OCI-LY7 (cell line): Measurements from ENCODE around the gene ANO2. TPM values are rescaled to one million over a fixed set of nuclear protein-coding genes. Genes with fewer than 3 reads are reported as not detected.

Experiments used
- BruUV-seq: library from RNA; stranded (reverse); fragments of 400-500 nt; replicated peaks from 2 replicates; lab custom pipeline; 2021; lab: Mats Ljungman, UMichigan
- CTCF ChIA-PET: fragments of 300-600 bp; sonication (Branson Sonifier 250); formaldehyde crosslinking; loops from one replicate; lab custom pipeline; 2022; ENCODE audit warnings: antibody characterized with exemption; ENCODE audit not compliant: unreplicated experiment; lab: Charles Lee
- POLR2A ChIA-PET: fragments of 300-600 bp; sonication (Branson Sonifier 250); formaldehyde crosslinking; loops from one replicate; lab custom pipeline; 2022; ENCODE audit warnings: antibody characterized with exemption; lab: Charles Lee
- DNase-seq: peaks from one replicate; pipeline ENCODE4 v3.0.0-alpha.2; 2015; ENCODE audit warnings: low spot score
- H2AFZ ChIP-seq: fragments of 200-600 bp; sonication (generic), shearing (Covaris generic); 2 replicates; pipeline ENCODE4 v1.6.1; 2014; ENCODE audit warnings: mild to moderate bottlenecking, antibody characterized with exemption, low read length, moderate library complexity
- H3K27ac ChIP-seq: fragments of 200-600 bp; sonication (generic); 2 replicates; pipeline ENCODE4 v1.5.1; 2014; ENCODE audit warnings: mixed run types, low read depth, mild to moderate bottlenecking, moderate library complexity, low read length, inconsistent platforms; ENCODE audit not compliant: poor library complexity, severe bottlenecking
- H3K36me3 ChIP-seq: fragments of 200-600 bp; sonication (generic); 2 replicates; pipeline ENCODE4 v1.6.1; 2014; ENCODE audit warnings: mild to moderate bottlenecking, antibody characterized with exemption, low read length, moderate library complexity, mixed read lengths; ENCODE audit not compliant: insufficient read depth
- H3K4me1 ChIP-seq: fragments of 200-600 bp; sonication (generic); 2 replicates; pipeline ENCODE4 v1.5.1; 2014; ENCODE audit warnings: mild to moderate bottlenecking, low read length; ENCODE audit not compliant: insufficient read depth, poor library complexity, severe bottlenecking
- H3K4me2 ChIP-seq: fragments of 200-600 bp; sonication (generic); 2 replicates; pipeline ENCODE4 v1.6.1; 2014; ENCODE audit warnings: mild to moderate bottlenecking, low read length
- H3K4me3 ChIP-seq: fragments of 200-600 bp; sonication (generic); 2 replicates; pipeline ENCODE4 v1.5.1; 2014; ENCODE audit warnings: mild to moderate bottlenecking, low read depth, low read length; ENCODE audit not compliant: poor library complexity, severe bottlenecking
- H3K79me2 ChIP-seq: fragments of 200-600 bp; sonication (generic); 2 replicates; pipeline ENCODE4 v1.6.1; 2016; ENCODE audit warnings: low read depth, mild to moderate bottlenecking, low read length, moderate library complexity, mixed read lengths; ENCODE audit not compliant: insufficient read depth
- H3K9me2 ChIP-seq: fragments of 200-600 bp; sonication (generic); 2 replicates; pipeline ENCODE4 v1.6.1; 2016; ENCODE audit warnings: mild to moderate bottlenecking, low read length, mixed read lengths; ENCODE audit not compliant: insufficient read depth
- H3K9me3 ChIP-seq: fragments of 200-600 bp; sonication (generic); 2 replicates; pipeline ENCODE4 v1.6.1; 2014; ENCODE audit warnings: mild to moderate bottlenecking, mixed run types, low read length, mixed read lengths
- H4K20me1 ChIP-seq: fragments of 200-600 bp; sonication (generic); 2 replicates; pipeline ENCODE4 v1.6.1; 2014; ENCODE audit warnings: mild to moderate bottlenecking, antibody characterized with exemption, low read length, moderate library complexity, mixed read lengths; ENCODE audit not compliant: insufficient read depth
- CTCF ChIP-seq: fragments of 200-600 bp; sonication (generic); conservative IDR thresholded peaks from 2 replicates; pipeline ENCODE4 v1.5.1; 2014; ENCODE audit warnings: mild to moderate bottlenecking, antibody characterized with exemption, low read length, moderate library complexity, mixed read lengths
- EZH2phosphoT487 ChIP-seq: fragments of 200-600 bp; sonication (generic); IDR thresholded peaks from 2 replicates; pipeline ENCODE4 v1.6.1; 2018; ENCODE audit warnings: low read depth, borderline replicate concordance, mild to moderate bottlenecking, mixed run types, antibody characterized with exemption, low read length, moderate library complexity, mixed read lengths
- intact Hi-C: fragments of 100-400 bp; cut with micrococcal nuclease; formaldehyde crosslinking; loops from one replicate; pipeline ENCODE4 v1.10.0; 2022; ENCODE audit not compliant: unreplicated experiment
- total RNA-seq, 2 experiments: library from RNA; depleted of rRNA in 1 of 2; stranded (reverse); fragments of >200 nt in 1 of 2; shearing (Covaris generic) in 1 of 2; gene quantifications; 2 replicates each; pipeline ENCODE4 v1.2.3, GENCODE V29; 2014 to 2022

ANO2 gene
- total RNA-seq, 2 experiments from 2014 or later = not detected

- Histone ChIP-seq H3K9me3 (no peaks in the 10 kb centered on the region), H3K4me1 (no peaks in the 10 kb centered on the region), H3K79me2 (no peaks in the 10 kb centered on the region), H3K4me2 (no peak overlapping the region), H3K36me3 (no peaks in the 10 kb centered on the region), H3K9me2 (no peaks in the 10 kb centered on the region), H3K4me3 (no peak overlapping the region), H2AFZ (no peak overlapping the region), H3K27ac (no peak overlapping the region), H4K20me1 (no peaks in the 10 kb centered on the region)
- no peak for DNase-seq
- no TSS peak for BruUV-seq
- CTCF ChIA-PET = no interaction called here
- POLR2A ChIA-PET = interaction anchor here (0.5 to 0.8 kb wide), 2 partner anchors 9 to 13 kb away, joined by 3 to 4 read pairs; no protein-coding TSS in a partner anchor
- TF ChIP-seq CTCF = no peak
- TF ChIP-seq EZH2phosphoT487 = no peak
- intact Hi-C loops = no loop called here
Observed at GRCh38 chr12:5758347-5758746, 186.7 kb downstream of the ANO2 start.

- POLR2A ChIA-PET = no interaction called here
- no peak overlapping the region for H3K27ac ChIP-seq
- CTCF ChIA-PET = no interaction called here
- no peaks in the 10 kb centered on the region for H3K36me3 ChIP-seq
- intact Hi-C loops = no loop called here
- no TSS peak for BruUV-seq
- H3K9me3 ChIP-seq = no peaks in the 10 kb centered on the region
- TF ChIP-seq CTCF (no peak), EZH2phosphoT487 (no peak)
- no peaks in the 10 kb centered on the region for H3K9me2 ChIP-seq
- no peak for DNase-seq
- no peaks in the 10 kb centered on the region for H3K79me2 ChIP-seq
- no peaks in the 10 kb centered on the region for H3K4me1 ChIP-seq
- no peak overlapping the region for H3K4me2 ChIP-seq
- H2AFZ ChIP-seq = no peak overlapping the region
- no peaks in the 10 kb centered on the region for H4K20me1 ChIP-seq
- no peak overlapping the region for H3K4me3 ChIP-seq
Observed at GRCh38 chr12:5756338-5756842, 188.7 kb downstream of the ANO2 start.

GRCh38 chr12:5748027-5748426 is 197.0 kb downstream of the ANO2 start:
- H3K27ac ChIP-seq = no peak overlapping the region
- peaks cover 9% of the 10 kb centered on the region for H3K4me1 ChIP-seq
- H3K4me3 ChIP-seq = no peak overlapping the region
- H4K20me1 ChIP-seq = no peaks in the 10 kb centered on the region
- DNase-seq = no peak
- POLR2A ChIA-PET = no interaction called here
- no peak overlapping the region for H2AFZ ChIP-seq
- H3K36me3 ChIP-seq = no peaks in the 10 kb centered on the region
- BruUV-seq = no TSS peak
- H3K79me2 ChIP-seq = no peaks in the 10 kb centered on the region
- TF ChIP-seq EZH2phosphoT487 = no peak
- no peak for TF ChIP-seq CTCF
- H3K4me2 ChIP-seq = no peak overlapping the region
- CTCF ChIA-PET = no interaction called here
- no peaks in the 10 kb centered on the region for H3K9me2 ChIP-seq
- no peaks in the 10 kb centered on the region for H3K9me3 ChIP-seq
- intact Hi-C loops = no loop called here
